ENCODE data around the gene GPD1L. TPM values are rescaled to one million over a fixed set of nuclear protein-coding genes. Genes with fewer than 3 reads are reported as not detected.

The GPD1L gene
- total and polyA plus RNA-seq, 2 of the 13 experiments (the other 11 are each of a cell fraction or from before 2014, with no cell fraction given), result 4.9 to 13.7 TPM

DNA sequence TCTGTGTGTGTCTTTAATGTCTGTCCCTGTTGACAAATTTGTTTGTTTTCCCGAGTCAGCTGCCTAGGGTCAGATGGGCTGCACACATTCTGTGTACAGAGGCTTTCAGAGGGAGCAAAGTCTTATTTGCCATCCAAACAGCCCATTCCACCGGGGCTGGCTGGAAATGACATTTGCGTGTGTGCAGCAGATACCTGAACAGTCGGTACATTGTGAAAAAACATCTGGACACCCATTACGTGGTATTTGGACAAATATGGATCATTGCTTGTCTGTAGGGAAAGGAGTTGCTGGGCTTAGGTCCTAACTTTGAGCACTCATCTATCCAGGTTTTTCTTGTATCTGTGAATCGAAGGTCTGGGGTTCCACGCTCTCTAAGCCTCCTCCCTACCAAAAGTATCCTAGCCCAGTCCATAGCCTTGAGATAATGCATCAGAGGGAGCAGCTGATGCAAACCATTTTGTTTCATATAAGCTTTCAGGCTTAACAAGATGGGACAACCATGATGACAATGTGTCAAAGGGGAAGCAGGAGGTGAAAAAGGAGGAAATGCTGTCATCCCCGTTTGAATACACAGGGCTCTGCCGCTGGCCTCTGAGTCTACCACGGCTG lies 109.9 kb downstream of the GPD1L start:
- Histone ChIP-seq H3K4me1 (ENCODE audit: insufficient read depth, low read length) (peaks cover 49% of the 10 kb centered on the region), H3K4me2 (ENCODE audit: low read depth, low read length) (peak overlapping the region; percentile 80), H2AFZ (ENCODE audit: low read length) (no peak overlapping the region), H3K36me3 (replicated peaks in 1 of 2; ENCODE audit: control insufficient read depth in 1 of 2, insufficient read depth in 2 of 2, low read length in 2 of 2) (no peaks in the 10 kb centered on the region), H3K79me2 (ENCODE audit: insufficient read depth, low read length) (no peaks in the 10 kb centered on the region), H3K27me3 (ENCODE audit: control insufficient read depth in 1 of 2, insufficient read depth in 2 of 2, low read length in 2 of 2) (no peaks in the 10 kb centered on the region), H3K27ac (ENCODE audit: extremely low read length, insufficient read depth, low read length) (peak overlapping the region; percentile 86), H3K9me3 (ENCODE audit: low read length) (0 out of 2 replicates have a peak, but pooled peaks cover 6% of the 10 kb centered on the region), H3K9ac (ENCODE audit: insufficient read depth, low read depth, low read length) (peak overlapping the region; percentile 59), H4K20me1 (ENCODE audit: insufficient read depth, low read length) (no peaks in the 10 kb centered on the region), H3K4me3 (replicated peaks in 1 of 3; ENCODE audit: insufficient read depth in 1 of 3, low read depth in 2 of 3, low read length in 3 of 3) (peak overlapping the region; percentile 21 to 47 (median 39); a peak in 5 of 6 replicates)
- peak; percentile 100 for FAIRE-seq
- ATAC-seq, result peak; percentile 99
- peak; percentile 99 for DNase-seq (ENCODE audit: low spot score)
- intact Hi-C loops (cut with micrococcal nuclease; ENCODE audit: unreplicated experiment) (loop anchor here (1.0 to 2.0 kb wide), 3 partner anchors 22 to 39 kb away; partner anchors contain the start of gene CMTM8), in situ Hi-C loops (cut with HindIII; ENCODE audit: extremely low pct_ligation_motif_present, low pct_unique_long_range_greater_than_20kb) (loop anchor here (25.0 kb wide), 1 partner anchor 446 kb away; no protein-coding TSS in a partner anchor)
- WGBS (ENCODE audit: low lambda C conversion rate), result under 1% methylated on average over 10 of the region's 10 CpGs
- BruUV-seq (replicated peaks), result TSS peak; percentile 89
- POLR2A ChIA-PET, result interaction anchor here (1.0 to 4.0 kb wide), 4 partner anchors 10 to 23 kb away, joined by 3 to 32 read pairs (median 6); partner anchors contain the start of gene CMTM8
- CTCF ChIA-PET (ENCODE audit: low intra/inter-chr PET ratio, low total read pairs), result interaction anchor here (1.9 kb wide), 1 partner anchor 39 kb away, joined by 6 read pairs; no protein-coding TSS in a partner anchor
- TF ChIP-seq ZNF816 (CRISPR knock-in tag; IDR thresholded peaks at IDR 0.05; ENCODE audit: borderline replicate concordance) (peak; percentile 91; the same call in 1 of the 2 replicates), FOXA3 (CRISPR knock-in tag; IDR thresholded peaks at IDR 0.05) (peak; percentile 99), ZMAT3 (CRISPR knock-in tag; conservative IDR thresholded peaks at IDR 0.05) (no peak), MYPOP (CRISPR knock-in tag; IDR thresholded peaks at IDR 0.05) (peak; percentile 81; the same call in 1 of the 2 replicates), GTF3A (CRISPR knock-in tag; conservative IDR thresholded peaks at IDR 0.05) (no peak), ZNF460 (CRISPR knock-in tag; IDR thresholded peaks at IDR 0.05; ENCODE audit: borderline replicate concordance) (no peak; the same call in 1 of the 2 replicates), RCOR2 (CRISPR knock-in tag; IDR thresholded peaks at IDR 0.05) (peak; percentile 93), YEATS2 (CRISPR knock-in tag; IDR thresholded peaks at IDR 0.05; ENCODE audit: borderline replicate concordance) (peak; percentile 80; the same call in 1 of the 2 replicates), NR2F6 (IDR thresholded peaks at IDR 0.05) (peak; percentile 99), NR2F6 (CRISPR knock-in tag; IDR thresholded peaks at IDR 0.05) (peak; percentile 99), SKI (IDR thresholded peaks at IDR 0.05; ENCODE audit: partially characterized antibody) (peak; percentile 97), STAG1 (CRISPR knock-in tag; IDR thresholded peaks at IDR 0.05) (0 out of 2 replicates have a peak, but pooled peaks have one; percentile 8), ARID3A (IDR thresholded peaks at IDR 0.05; ENCODE audit: low read depth, low read length) (peak; percentile 93), ZNF546 (CRISPR knock-in tag; conservative IDR thresholded peaks at IDR 0.05) (no peak), ZNF256 (CRISPR knock-in tag; conservative IDR thresholded peaks at IDR 0.05) (no peak; the same call in 1 of the 2 replicates)
- TF ChIP-seq, protein P1, sequence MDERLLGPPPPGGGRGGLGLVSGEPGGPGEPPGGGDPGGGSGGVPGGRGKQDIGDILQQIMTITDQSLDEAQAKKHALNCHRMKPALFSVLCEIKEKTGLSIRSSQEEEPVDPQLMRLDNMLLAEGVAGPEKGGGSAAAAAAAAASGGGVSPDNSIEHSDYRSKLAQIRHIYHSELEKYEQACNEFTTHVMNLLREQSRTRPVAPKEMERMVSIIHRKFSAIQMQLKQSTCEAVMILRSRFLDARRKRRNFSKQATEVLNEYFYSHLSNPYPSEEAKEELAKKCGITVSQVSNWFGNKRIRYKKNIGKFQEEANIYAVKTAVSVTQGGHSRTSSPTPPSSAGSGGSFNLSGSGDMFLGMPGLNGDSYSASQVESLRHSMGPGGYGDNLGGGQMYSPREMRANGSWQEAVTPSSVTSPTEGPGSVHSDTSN (CRISPR knock-in tag; IDR thresholded peaks at IDR 0.05), result no peak
- TF ChIP-seq, protein P2, sequence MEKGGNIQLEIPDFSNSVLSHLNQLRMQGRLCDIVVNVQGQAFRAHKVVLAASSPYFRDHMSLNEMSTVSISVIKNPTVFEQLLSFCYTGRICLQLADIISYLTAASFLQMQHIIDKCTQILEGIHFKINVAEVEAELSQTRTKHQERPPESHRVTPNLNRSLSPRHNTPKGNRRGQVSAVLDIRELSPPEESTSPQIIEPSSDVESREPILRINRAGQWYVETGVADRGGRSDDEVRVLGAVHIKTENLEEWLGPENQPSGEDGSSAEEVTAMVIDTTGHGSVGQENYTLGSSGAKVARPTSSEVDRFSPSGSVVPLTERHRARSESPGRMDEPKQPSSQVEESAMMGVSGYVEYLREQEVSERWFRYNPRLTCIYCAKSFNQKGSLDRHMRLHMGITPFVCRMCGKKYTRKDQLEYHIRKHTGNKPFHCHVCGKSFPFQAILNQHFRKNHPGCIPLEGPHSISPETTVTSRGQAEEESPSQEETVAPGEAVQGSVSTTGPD (CRISPR knock-in tag; IDR thresholded peaks at IDR 0.05), result no peak
